Common myeloid progenitor, CD34-positive (primary cell): Measurements from ENCODE around the gene EPB41L5.

Experiments used
- CTCF ChIA-PET: fragments of 350-600 bp; sonication (Branson Sonifier 250); formaldehyde crosslinking; loops from one replicate; lab custom pipeline; 2021; ENCODE audit warnings: antibody characterized with exemption; lab: Charles Lee
- POLR2A ChIA-PET: fragments of 350-600 bp; sonication (Branson Sonifier 250); formaldehyde crosslinking; loops from one replicate; lab custom pipeline; 2021; ENCODE audit warnings: antibody characterized with exemption; lab: Charles Lee
- DNase-seq, 3 donors: peaks; one replicate each; pipeline versions ENCODE4 v3.0.0 to v3.0.0-alpha.2; 2013
- H3K27ac ChIP-seq, 2 experiments: 1 replicate in 1 of 2; 2 replicates in 1 of 2; pipeline ENCODE4 v1.7.0; 2013; ENCODE audit warnings: inconsistent platforms in 2 of 2, low read length in 2 of 2, mild to moderate bottlenecking in 2 of 2, low read depth in 1 of 2, moderate library complexity in 1 of 2; ENCODE audit not compliant: severe bottlenecking in 2 of 2, insufficient read depth in 1 of 2, poor library complexity in 1 of 2
- H3K27me3 ChIP-seq, 5 experiments: replicated peaks in 2 of 5; 1 replicate in 3 of 5; 2 replicates in 2 of 5; pipeline versions ENCODE4 v1.6.1 to v1.7.0; 2013; ENCODE audit warnings: low read length in 4 of 5, mild to moderate bottlenecking in 2 of 5, moderate library complexity in 2 of 5, inconsistent platforms in 1 of 5; ENCODE audit not compliant: insufficient read depth in 5 of 5, control insufficient read depth in 4 of 5
- H3K36me3 ChIP-seq, 4 experiments: 1 replicate in 2 of 4; 2 replicates in 2 of 4; pipeline versions ENCODE4 v1.6.1 to v1.7.0; 2013; ENCODE audit warnings: low read length in 3 of 4, control low read depth in 1 of 4, mild to moderate bottlenecking in 1 of 4; ENCODE audit not compliant: control insufficient read depth in 4 of 4, insufficient read depth in 4 of 4
- H3K4me1 ChIP-seq, 4 experiments: 1 replicate in 3 of 4; 2 replicates in 1 of 4; pipeline versions ENCODE4 v1.6.1 to v1.7.1; 2013; ENCODE audit warnings: low read length in 3 of 4, mild to moderate bottlenecking in 3 of 4, control low read depth in 1 of 4, inconsistent platforms in 1 of 4, moderate library complexity in 1 of 4; ENCODE audit not compliant: control insufficient read depth in 4 of 4, insufficient read depth in 4 of 4; ENCODE audit errors: control extremely low read depth in 1 of 4
- H3K4me3 ChIP-seq, 7 experiments: 1 replicate in 4 of 7; 2 replicates in 3 of 7; pipeline versions ENCODE4 v1.5.1 to v1.7.0; 2013; ENCODE audit warnings: mild to moderate bottlenecking in 7 of 7, low read length in 6 of 7, moderate library complexity in 6 of 7, inconsistent platforms in 2 of 7, low read depth in 2 of 7, control low read depth in 1 of 7; ENCODE audit not compliant: insufficient read depth in 4 of 7, control insufficient read depth in 1 of 7; ENCODE audit errors: extremely low read depth in 1 of 7
- H3K9me3 ChIP-seq, 5 experiments: 1 replicate in 4 of 5; 2 replicates in 1 of 5; pipeline versions ENCODE4 v1.6.1 to v1.7.1; 2013; ENCODE audit warnings: low read length in 4 of 5, mild to moderate bottlenecking in 2 of 5, inconsistent platforms in 1 of 5, low read depth in 1 of 5, moderate library complexity in 1 of 5; ENCODE audit not compliant: control insufficient read depth in 4 of 5, insufficient read depth in 2 of 5; ENCODE audit errors: control extremely low read depth in 1 of 5
- WGBS: methylation state at CpG from one replicate; pipeline ENCODE4 v1.1.5; 2013; ENCODE audit not compliant: insufficient coverage; 5-methylcytosine and 5-hydroxymethylcytosine counted together

Gene EPB41L5

GRCh38 chr2:120210270-120210693, 197.4 kb downstream of the EPB41L5 start:
- Histone ChIP-seq H3K27me3 (no peaks in the 10 kb centered on the region), H3K36me3 (no peaks in the 10 kb centered on the region), H3K4me1 (peaks cover 0 to 12% (median 5%) of the 10 kb centered on the region in 4 experiments), H3K4me3 (no peak overlapping the region), H3K27ac (no peak overlapping the region), H3K9me3 (no peaks in the 10 kb centered on the region)
- peak in 2 of 3 donors; percentile 68 to 74 for DNase-seq
- ChIA-PET CTCF (interaction anchor here (0.8 kb wide), 1 partner anchor 34 kb away, joined by 3 read pairs; no protein-coding TSS in a partner anchor), POLR2A (interaction anchor here (1.1 kb wide), 1 partner anchor 9 kb away, joined by 3 read pairs; no protein-coding TSS in a partner anchor)
- WGBS, result 11% methylated on average over 8 of the region's 10 CpGs

GRCh38 chr2:120218181-120218580, 205.3 kb downstream of the EPB41L5 start:
- DNase-seq, result no peak
- ChIA-PET CTCF (interaction anchor here (1.5 kb wide), 1 partner anchor 16 kb away, joined by 3 read pairs; no protein-coding TSS in a partner anchor), POLR2A (no interaction called here)
- Histone ChIP-seq H3K4me1 (peaks cover 0 to 18% (median 7%) of the 10 kb centered on the region in 4 experiments), H3K36me3 (peaks cover 0 to 23% (median 12%) of the 10 kb centered on the region in 4 experiments), H3K9me3 (peaks cover 0 to 14% (median 0%) of the 10 kb centered on the region in 5 experiments), H3K27ac (no peak overlapping the region), H3K27me3 (no peaks in the 10 kb centered on the region), H3K4me3 (no peak overlapping the region)
- 92% methylated on average over 5 of the region's 5 CpGs for WGBS

GRCh38 chr2:120219291-120219690, 206.4 kb downstream of the EPB41L5 start:
- no peaks in the 10 kb centered on the region for H3K27me3 ChIP-seq
- H3K9me3 ChIP-seq, result peaks cover 0 to 14% (median 0%) of the 10 kb centered on the region in 5 experiments
- CTCF ChIA-PET, result interaction anchor here (2.4 kb wide), 1 partner anchor 94 kb away, joined by 5 read pairs; no protein-coding TSS in a partner anchor
- 100% methylated on average over 4 of the region's 5 CpGs for WGBS
- peaks cover 0 to 23% (median 12%) of the 10 kb centered on the region in 4 experiments for H3K36me3 ChIP-seq
- no peak overlapping the region for H3K27ac ChIP-seq
- H3K4me1 ChIP-seq, result peaks cover 3 to 26% (median 15%) of the 10 kb centered on the region in 4 experiments
- POLR2A ChIA-PET, result interaction anchor here (1.2 kb wide), 1 partner anchor 9 kb away, joined by 3 read pairs; no protein-coding TSS in a partner anchor
- no peak overlapping the region for H3K4me3 ChIP-seq
- no peak for DNase-seq

- peaks cover 0 to 14% (median 0%) of the 10 kb centered on the region in 5 experiments for H3K9me3 ChIP-seq
- no peak overlapping the region for H3K27ac ChIP-seq
- H3K4me3 ChIP-seq, result no peak overlapping the region
- ChIA-PET CTCF (interaction anchor here (2.4 kb wide), 1 partner anchor 93 kb away, joined by 5 read pairs; no protein-coding TSS in a partner anchor), POLR2A (interaction anchor here (1.2 kb wide), 1 partner anchor 10 kb away, joined by 3 read pairs; no protein-coding TSS in a partner anchor)
- H3K4me1 ChIP-seq, result peaks cover 3 to 28% (median 15%) of the 10 kb centered on the region in 4 experiments
- WGBS, result 96% methylated on average over 3 of the region's 5 CpGs
- peaks cover 0 to 23% (median 12%) of the 10 kb centered on the region in 4 experiments for H3K36me3 ChIP-seq
- no peaks in the 10 kb centered on the region for H3K27me3 ChIP-seq
- no peak for DNase-seq
Observed at GRCh38 chr2:120219766-120220165, 206.9 kb downstream of the EPB41L5 start.

DNA sequence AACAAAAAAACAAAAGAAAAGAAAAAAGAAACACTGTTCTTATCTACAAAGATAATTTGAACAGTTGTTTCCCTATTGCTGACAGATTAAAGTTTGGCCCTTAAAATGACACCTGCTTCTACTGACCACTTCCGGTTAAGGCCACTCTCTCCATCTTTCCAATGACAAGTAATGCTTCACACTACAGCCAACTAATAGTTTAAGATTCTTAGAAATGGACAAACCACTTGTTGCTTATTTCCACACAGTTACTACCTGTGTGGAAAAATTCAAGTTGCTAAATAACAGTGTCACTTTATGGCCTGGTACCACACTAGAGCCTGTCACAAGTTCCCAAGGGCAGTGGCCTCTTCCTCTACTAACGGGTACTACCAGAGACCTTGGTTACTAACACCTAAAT, 207.9 kb downstream of the EPB41L5 start:
- ChIA-PET POLR2A (no interaction called here), CTCF (interaction anchor here (2.4 kb wide), 1 partner anchor 92 kb away, joined by 5 read pairs; no protein-coding TSS in a partner anchor)
- Histone ChIP-seq H3K4me1 (peaks cover 3 to 33% (median 16%) of the 10 kb centered on the region in 4 experiments), H3K9me3 (peaks cover 0 to 13% (median 0%) of the 10 kb centered on the region in 5 experiments), H3K27me3 (no peaks in the 10 kb centered on the region), H3K4me3 (no peak overlapping the region), H3K36me3 (peaks cover 0 to 23% (median 12%) of the 10 kb centered on the region in 4 experiments), H3K27ac (no peak overlapping the region)
- 100% methylated on average over 1 of the region's 2 CpGs for WGBS
- DNase-seq, result no peak

DNA sequence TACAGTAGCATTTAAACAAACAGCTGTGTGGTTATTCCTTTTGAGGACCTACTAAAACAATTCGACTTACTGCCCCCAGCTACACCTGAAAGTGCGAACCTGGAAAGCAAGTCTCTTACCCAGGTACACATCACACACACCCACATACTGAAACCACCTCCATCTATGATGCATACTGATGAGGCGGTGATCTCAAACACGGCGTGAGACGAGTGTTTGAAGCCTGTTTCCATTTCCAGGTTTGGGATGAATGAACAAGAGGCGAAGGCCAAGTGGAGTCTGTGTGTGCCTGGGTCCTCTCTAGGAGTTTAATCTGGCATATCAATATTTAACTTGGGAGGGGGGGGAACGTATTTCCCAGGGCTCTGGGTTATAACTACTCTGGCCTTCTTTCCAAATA, 208.7 kb downstream of the EPB41L5 start:
- Histone ChIP-seq H3K4me1 (peaks cover 3 to 40% (median 22%) of the 10 kb centered on the region in 4 experiments), H3K27ac (no peak overlapping the region), H3K4me3 (no peak overlapping the region), H3K9me3 (peaks cover 0 to 11% (median 0%) of the 10 kb centered on the region in 5 experiments), H3K36me3 (peaks cover 0 to 23% (median 12%) of the 10 kb centered on the region in 4 experiments), H3K27me3 (no peaks in the 10 kb centered on the region)
- CTCF ChIA-PET, result interaction anchor here (1.2 to 2.4 kb wide), 2 partner anchors 39 to 91 kb away, joined by 3 to 5 read pairs; no protein-coding TSS in a partner anchor
- no peak for DNase-seq
- POLR2A ChIA-PET, result interaction anchor here (1.0 kb wide), 1 partner anchor 36 kb away, joined by 3 read pairs; no protein-coding TSS in a partner anchor
- 100% methylated on average over 2 of the region's 8 CpGs for whole genome bisulfite sequencing
